Astrocyte (in vitro differentiated cells and primary cell): Measurements from ENCODE around the gene P4HA2.

Source experiments
- CTCF ChIP-seq: IDR thresholded peaks from 2 replicates; pipeline ENCODE4 v1.5.1; 2011; ENCODE audit warnings: low read depth, mild to moderate bottlenecking, inconsistent platforms, low read length, moderate library complexity; ENCODE audit not compliant: insufficient read depth
- EZH2 ChIP-seq: IDR thresholded peaks from 2 replicates; pipeline ENCODE4 v1.6.1; 2012; ENCODE audit warnings: mild to moderate bottlenecking, low read length, inconsistent platforms; ENCODE audit not compliant: insufficient read depth

- TF ChIP-seq EZH2 (no peak), CTCF (no peak)
Measured at GRCh38 chr5:132182359-132183040, 45.2 kb downstream of the P4HA2 start.
